Measurements from ENCODE around the gene C2orf66. TPM values are rescaled to one million over a fixed set of nuclear protein-coding genes. Genes with fewer than 3 reads are reported as not detected.
A peak's percentile ranks its signal among the peaks of the same experiment; 100 is the strongest.

The C2orf66 gene
- total and polyA plus RNA-seq, 12 donors: 0.03 TPM; not detected in 11

- Histone ChIP-seq H3K9me3 (no peaks in the 10 kb centered on the region), H3K4me3 (no peak overlapping the region), H3K4me1 (no peaks in the 10 kb centered on the region), H3K27ac (no peak overlapping the region), H3K36me3 (peaks cover 0 to 100% (median 50%) of the 10 kb centered on the region in 9 donors), H3K27me3 (no peaks in the 10 kb centered on the region)
- ATAC-seq: no peak
- TF ChIP-seq CTCF (IDR thresholded peaks at IDR 0.05): no peak
- DNase-seq: no peak
- 92 to 93% methylated on average over 4 of the region's 4 CpGs for WGBS, 2 donors
- intact Hi-C loops (cut with DNase I): loop anchor here in 1 of 10 donors (10.0 kb wide), 1 partner anchor 611 kb away; no protein-coding TSS in a partner anchor
Measured at GRCh38 chr2:196783431-196784094, 25.6 kb downstream of the C2orf66 start.

GRCh38 chr2:196767101-196767500 lies 42.1 kb downstream of the C2orf66 start:
- Histone ChIP-seq H3K27me3 (no peaks in the 10 kb centered on the region), H3K36me3 (peaks cover 0 to 100% (median 50%) of the 10 kb centered on the region in 9 donors), H3K9me3 (no peaks in the 10 kb centered on the region), H3K27ac (no peak overlapping the region), H3K4me3 (no peak overlapping the region), H3K4me1 (no peaks in the 10 kb centered on the region)
- no peak for TF ChIP-seq CTCF (IDR thresholded peaks at IDR 0.05)
- intact Hi-C loops (cut with DNase I): loop anchor here in 1 of 10 donors (10.0 kb wide), 1 partner anchor 692 kb away; no protein-coding TSS in a partner anchor
- DNase-seq: no peak
- WGBS, 2 donors: 90 to 93% methylated on average over 1 of the region's 1 CpG
- no peak for ATAC-seq

DNA sequence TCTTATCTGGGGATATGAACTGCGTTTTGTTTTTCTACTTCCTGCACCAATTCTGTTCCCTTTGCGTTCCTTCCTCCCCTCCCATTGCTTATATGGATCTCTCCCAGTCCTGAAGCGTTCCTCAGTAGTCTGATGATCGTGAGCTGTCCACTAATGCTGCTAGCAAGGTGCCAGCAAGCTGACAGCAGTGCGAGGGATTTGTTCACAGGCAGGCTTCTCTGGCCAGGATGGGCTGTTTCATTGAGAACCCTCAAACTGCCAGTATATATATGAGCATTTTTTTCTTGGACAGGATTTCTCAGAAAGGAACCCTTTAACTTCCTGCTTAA lies 49.8 kb downstream of the C2orf66 start:
- Histone ChIP-seq H3K9me3 (peaks cover 0 to 30% (median 0%) of the 10 kb centered on the region in 11 donors), H3K27ac (no peak overlapping the region), H3K4me3 (no peak overlapping the region), H3K4me1 (peaks cover 0 to 8% (median 0%) of the 10 kb centered on the region in 9 donors), H3K36me3 (peaks cover 0 to 27% (median 6%) of the 10 kb centered on the region in 9 donors), H3K27me3 (no peaks in the 10 kb centered on the region)
- no peak for DNase-seq
- 28 to 36% methylated on average over 5 of the region's 5 CpGs for WGBS, 2 donors
- ATAC-seq: peak in 3 of 8 donors; percentile 39 to 67 (median 61)
- TF ChIP-seq CTCF (IDR thresholded peaks at IDR 0.05): no peak
- intact Hi-C loops (cut with DNase I): loop anchor here in 5 of 10 donors (2.0 to 10.0 kb wide), 4 partner anchors 462 to 685 kb away; no protein-coding TSS in a partner anchor

DNA sequence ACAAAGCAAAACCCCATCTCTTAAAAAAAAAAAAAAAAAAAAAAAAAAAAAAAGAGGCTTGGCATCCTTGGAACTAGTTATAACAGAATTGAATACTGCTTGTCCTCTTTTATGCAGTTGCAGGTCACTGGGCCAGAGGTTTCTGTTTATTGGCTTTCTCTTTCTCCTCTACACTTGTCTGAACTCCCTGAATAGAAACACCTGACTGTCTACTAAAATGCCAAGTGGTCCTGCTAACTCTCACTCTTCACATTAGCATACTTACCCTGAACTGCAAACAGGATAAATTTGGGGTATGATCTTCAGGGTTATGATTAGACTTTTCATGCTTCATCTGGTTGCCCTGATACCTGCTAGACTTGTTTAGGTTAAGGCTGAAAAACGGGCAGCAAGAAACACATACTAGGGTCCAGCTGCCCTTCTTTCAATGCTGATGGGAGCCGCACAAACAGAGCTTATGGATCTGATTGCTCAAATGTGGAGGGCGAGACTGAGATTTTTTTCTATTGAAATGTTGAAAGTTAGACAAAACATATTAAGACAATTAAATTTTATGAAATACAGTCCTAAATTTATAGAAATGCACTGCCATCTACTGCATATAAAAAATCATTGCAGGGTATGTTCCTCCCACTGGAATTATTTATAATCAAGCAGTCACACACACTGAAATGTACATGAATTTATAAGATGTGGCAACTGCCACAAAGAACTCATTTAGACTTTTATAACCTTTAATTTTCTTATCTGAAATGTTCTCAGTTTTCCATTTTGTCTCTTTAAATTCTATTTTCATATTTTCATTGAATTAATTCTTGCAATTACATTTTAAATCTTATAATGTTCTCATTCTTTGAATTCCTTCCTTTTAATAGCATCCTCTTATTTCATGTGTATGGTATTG lies 50.4 kb downstream of the C2orf66 start:
- intact Hi-C loops (cut with DNase I): loop anchor here in 5 of 10 donors (2.0 to 10.0 kb wide), 4 partner anchors 461 to 684 kb away; no protein-coding TSS in a partner anchor
- Histone ChIP-seq H3K9me3 (peaks cover 0 to 36% (median 0%) of the 10 kb centered on the region in 11 donors), H3K4me1 (peaks cover 0 to 8% (median 0%) of the 10 kb centered on the region in 9 donors), H3K4me3 (no peak overlapping the region), H3K27ac (no peak overlapping the region), H3K27me3 (no peaks in the 10 kb centered on the region), H3K36me3 (peaks cover 0 to 21% (median 6%) of the 10 kb centered on the region in 9 donors)
- ATAC-seq (peak in 5 of 8 donors; percentile 47 to 86 (median 81)), DNase-seq (no peak)
- TF ChIP-seq CTCF (IDR thresholded peaks at IDR 0.05): peak in 8 of 9 donors; percentile 9 to 61 (median 48)
- 54 to 55% methylated on average over 3 of the region's 3 CpGs for WGBS, 2 donors

Measured in heart right ventricle (tissue), 16 donors.